Type B pancreatic cell (in vitro differentiated cells): ENCODE results near the gene LRRTM3. TPM values are rescaled to one million over a fixed set of nuclear protein-coding genes. Genes with fewer than 3 reads are reported as not detected.

ENCODE experiments used
- DNase-seq: peaks from one replicate; pipeline ENCODE4 v3.0.0; 2021; ENCODE audit warnings: mixed read lengths; ENCODE audit not compliant: unreplicated experiment; ENCODE audit errors: extremely low spot score
- H3K27ac Mint-ChIP-seq: 2 replicates; pipeline ENCODE4 v1.8.0; 2021; ENCODE audit warnings: mild to moderate bottlenecking, mixed read lengths
- H3K27me3 Mint-ChIP-seq: 2 replicates; pipeline ENCODE4 v1.8.0; 2021; ENCODE audit warnings: mixed read lengths
- H3K36me3 Mint-ChIP-seq: 2 replicates; pipeline ENCODE4 v1.8.0; 2021; ENCODE audit warnings: mixed read lengths
- H3K4me1 Mint-ChIP-seq: one replicate; pipeline ENCODE4 v1.8.0; 2021; ENCODE audit warnings: mixed read lengths; ENCODE audit not compliant: unreplicated experiment
- H3K4me3 Mint-ChIP-seq: 2 replicates; pipeline ENCODE4 v1.8.0; 2021; ENCODE audit warnings: mild to moderate bottlenecking, mixed read lengths
- H3K9me3 Mint-ChIP-seq: 2 replicates; pipeline ENCODE4 v1.8.0; 2021; ENCODE audit warnings: mixed read lengths
- total RNA-seq: library from RNA; stranded (reverse); gene quantifications from 2 replicates; pipeline ENCODE4 v1.2.1, GENCODE V29; 2021; ENCODE audit warnings: low replicate concordance
- TF ChIP-seq, protein P1 (sequence below): fragments of 200-600 bp; sonication (generic); conservative IDR thresholded peaks from 2 replicates; pipeline ENCODE4 v1.5.0; 2021; ENCODE audit warnings: antibody characterized with exemption, mild to moderate bottlenecking

The LRRTM3 gene
- total RNA-seq, 1 donor from 2014 or later: 2.5 TPM

- Mint-ChIP-seq H3K4me3 (no peak overlapping the region), H3K36me3 (no peaks in the 10 kb centered on the region), H3K27ac (no peak overlapping the region), H3K4me1 (peaks cover 6% of the 10 kb centered on the region), H3K27me3 (no peaks in the 10 kb centered on the region), H3K9me3 (no peaks in the 10 kb centered on the region)
- TF ChIP-seq, protein P1, sequence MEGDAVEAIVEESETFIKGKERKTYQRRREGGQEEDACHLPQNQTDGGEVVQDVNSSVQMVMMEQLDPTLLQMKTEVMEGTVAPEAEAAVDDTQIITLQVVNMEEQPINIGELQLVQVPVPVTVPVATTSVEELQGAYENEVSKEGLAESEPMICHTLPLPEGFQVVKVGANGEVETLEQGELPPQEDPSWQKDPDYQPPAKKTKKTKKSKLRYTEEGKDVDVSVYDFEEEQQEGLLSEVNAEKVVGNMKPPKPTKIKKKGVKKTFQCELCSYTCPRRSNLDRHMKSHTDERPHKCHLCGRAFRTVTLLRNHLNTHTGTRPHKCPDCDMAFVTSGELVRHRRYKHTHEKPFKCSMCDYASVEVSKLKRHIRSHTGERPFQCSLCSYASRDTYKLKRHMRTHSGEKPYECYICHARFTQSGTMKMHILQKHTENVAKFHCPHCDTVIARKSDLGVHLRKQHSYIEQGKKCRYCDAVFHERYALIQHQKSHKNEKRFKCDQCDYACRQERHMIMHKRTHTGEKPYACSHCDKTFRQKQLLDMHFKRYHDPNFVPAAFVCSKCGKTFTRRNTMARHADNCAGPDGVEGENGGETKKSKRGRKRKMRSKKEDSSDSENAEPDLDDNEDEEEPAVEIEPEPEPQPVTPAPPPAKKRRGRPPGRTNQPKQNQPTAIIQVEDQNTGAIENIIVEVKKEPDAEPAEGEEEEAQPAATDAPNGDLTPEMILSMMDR: no peak
- DNase-seq: no peak
Observed at GRCh38 chr10:67112765-67113164, 186.9 kb downstream of the LRRTM3 start.

- Mint-ChIP-seq H3K27me3 (no peaks in the 10 kb centered on the region), H3K27ac (no peak overlapping the region), H3K9me3 (no peaks in the 10 kb centered on the region), H3K4me3 (no peak overlapping the region), H3K36me3 (no peaks in the 10 kb centered on the region), H3K4me1 (peaks cover 9% of the 10 kb centered on the region)
- TF ChIP-seq, protein P1: no peak
- DNase-seq: no peak
Observed at GRCh38 chr10:67114945-67115344, 189.1 kb downstream of the LRRTM3 start.

DNA sequence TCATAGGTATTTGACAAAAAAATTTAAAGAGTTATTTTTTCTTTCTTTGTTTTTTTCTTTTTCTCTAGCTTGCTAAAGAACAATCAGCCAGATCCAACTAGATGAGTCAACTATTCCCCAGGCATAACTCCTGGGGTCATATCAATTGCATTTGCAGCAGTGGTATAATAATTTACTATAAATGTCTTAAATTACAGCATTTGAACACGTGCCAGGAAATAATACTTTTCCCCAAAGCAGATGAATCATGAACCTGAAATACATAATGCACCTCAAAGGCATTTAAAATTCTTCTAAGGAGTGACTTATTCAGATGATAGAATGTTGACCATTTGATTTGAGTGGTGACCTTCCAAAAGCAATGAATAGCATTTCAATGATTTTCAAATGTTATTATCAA, 190.1 kb downstream of the LRRTM3 start:
- H3K4me1 Mint-ChIP-seq: peaks cover 9% of the 10 kb centered on the region
- no peaks in the 10 kb centered on the region for H3K36me3 Mint-ChIP-seq
- no peak for DNase-seq
- no peaks in the 10 kb centered on the region for H3K27me3 Mint-ChIP-seq
- H3K27ac Mint-ChIP-seq: no peak overlapping the region
- TF ChIP-seq, protein P1: no peak
- no peak overlapping the region for H3K4me3 Mint-ChIP-seq
- no peaks in the 10 kb centered on the region for H3K9me3 Mint-ChIP-seq

DNA sequence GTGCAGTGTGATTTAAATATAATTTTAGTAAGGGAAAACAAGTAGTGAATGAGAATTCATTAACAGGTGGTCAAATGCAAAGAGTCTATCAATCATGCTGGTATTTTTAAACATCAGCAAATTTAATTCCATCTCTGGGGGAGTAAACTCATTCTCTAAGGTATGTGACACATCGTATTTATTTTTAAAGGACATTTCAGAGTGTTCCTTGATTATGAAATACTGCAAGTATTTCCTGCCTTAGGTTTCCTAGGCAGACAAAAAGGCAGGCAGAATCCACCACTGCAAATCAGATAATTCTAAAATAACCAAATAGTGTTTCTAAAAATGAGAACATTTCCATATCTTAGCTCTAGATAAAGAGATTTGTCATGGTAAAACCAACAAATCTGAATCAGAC, 193.8 kb downstream of the LRRTM3 start:
- TF ChIP-seq, protein P1: no peak
- H3K27me3 Mint-ChIP-seq: no peaks in the 10 kb centered on the region
- DNase-seq: no peak
- no peak overlapping the region for H3K4me3 Mint-ChIP-seq
- no peaks in the 10 kb centered on the region for H3K9me3 Mint-ChIP-seq
- peaks cover 9% of the 10 kb centered on the region for H3K4me1 Mint-ChIP-seq
- no peak overlapping the region for H3K27ac Mint-ChIP-seq
- H3K36me3 Mint-ChIP-seq: no peaks in the 10 kb centered on the region

- DNase-seq: no peak
- Mint-ChIP-seq H3K4me3 (no peak overlapping the region), H3K4me1 (no peaks in the 10 kb centered on the region), H3K27ac (no peak overlapping the region), H3K27me3 (no peaks in the 10 kb centered on the region), H3K36me3 (no peaks in the 10 kb centered on the region), H3K9me3 (no peaks in the 10 kb centered on the region)
- TF ChIP-seq, protein P1: no peak
Observed at GRCh38 chr10:67127441-67127840, 201.6 kb downstream of the LRRTM3 start.

DNA sequence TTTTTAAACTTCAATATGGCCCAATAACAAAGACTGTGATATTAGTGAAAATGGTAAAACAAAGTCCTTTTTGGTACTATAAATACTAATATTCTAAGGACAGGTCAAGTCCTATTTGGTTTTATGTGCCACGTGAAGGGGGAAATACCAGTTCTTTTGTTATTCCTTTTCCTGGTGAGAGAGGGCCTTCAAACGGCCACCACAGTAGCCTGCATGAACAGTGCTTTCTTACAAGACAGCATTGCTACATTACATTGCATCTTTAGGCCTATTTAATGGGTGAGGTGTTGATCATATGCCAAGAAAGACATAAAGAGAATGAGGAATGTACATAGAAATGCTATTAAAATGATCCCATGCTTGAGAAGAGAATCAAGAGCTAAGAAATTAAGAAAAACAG, 214.8 kb downstream of the LRRTM3 start:
- DNase-seq: no peak
- no peaks in the 10 kb centered on the region for H3K4me1 Mint-ChIP-seq
- H3K27me3 Mint-ChIP-seq: no peaks in the 10 kb centered on the region
- no peak overlapping the region for H3K27ac Mint-ChIP-seq
- H3K4me3 Mint-ChIP-seq: no peak overlapping the region
- no peaks in the 10 kb centered on the region for H3K36me3 Mint-ChIP-seq
- TF ChIP-seq, protein P1: no peak
- no peaks in the 10 kb centered on the region for H3K9me3 Mint-ChIP-seq
